ENCODE measurements around the gene PNPO.
"Not testable (repeated sequence)": the region's sequence is repeated elsewhere in the genome, so short reads cannot be mapped to it uniquely, and the experiment has no call there.

The PNPO gene

DNA sequence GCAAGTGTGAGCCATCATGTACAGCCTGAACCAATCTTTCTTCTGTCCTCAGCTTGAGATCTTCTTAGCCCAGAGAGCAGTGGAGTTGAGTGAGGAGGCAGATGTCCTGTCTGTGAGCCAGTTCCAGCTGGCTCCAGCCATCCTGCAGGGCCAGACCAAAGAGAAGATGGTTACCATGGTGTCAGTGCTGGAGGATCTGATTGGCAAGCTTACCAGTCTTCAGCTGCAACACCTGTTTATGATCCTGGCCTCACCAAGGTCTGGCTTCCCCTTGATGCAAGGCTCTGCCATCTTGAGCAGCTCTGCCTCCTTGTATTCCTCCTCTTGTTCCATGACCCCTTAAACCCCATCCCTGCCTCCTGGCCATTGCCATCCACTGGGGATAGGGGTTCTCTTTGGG lies 39.2 kb downstream of the PNPO start:
- no peak for DNase-seq

DNA sequence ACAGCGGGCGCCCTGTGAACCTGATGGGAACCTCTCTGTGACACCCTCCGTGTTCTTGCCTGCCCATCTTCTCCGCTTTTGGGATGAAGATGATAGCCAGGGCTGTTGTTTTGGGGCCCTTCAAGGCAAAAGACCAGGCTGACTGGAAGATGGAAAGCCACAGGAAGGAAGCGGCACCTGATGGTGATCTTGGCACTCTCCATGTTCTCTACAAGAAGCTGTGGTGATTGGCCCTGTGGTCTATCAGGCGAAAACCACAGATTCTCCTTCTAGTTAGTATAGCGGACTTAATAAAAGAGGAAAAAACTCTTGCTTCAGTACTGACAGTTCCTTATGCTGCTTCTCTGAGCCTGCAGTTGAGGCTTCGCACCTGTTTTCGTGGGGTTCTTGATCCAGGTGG lies 40.1 kb downstream of the PNPO start:
- DNase-seq = no peak

- DNase-seq = no peak
Observed at GRCh38 chr17:47982091-47982617, 40.8 kb downstream of the PNPO start.

DNA sequence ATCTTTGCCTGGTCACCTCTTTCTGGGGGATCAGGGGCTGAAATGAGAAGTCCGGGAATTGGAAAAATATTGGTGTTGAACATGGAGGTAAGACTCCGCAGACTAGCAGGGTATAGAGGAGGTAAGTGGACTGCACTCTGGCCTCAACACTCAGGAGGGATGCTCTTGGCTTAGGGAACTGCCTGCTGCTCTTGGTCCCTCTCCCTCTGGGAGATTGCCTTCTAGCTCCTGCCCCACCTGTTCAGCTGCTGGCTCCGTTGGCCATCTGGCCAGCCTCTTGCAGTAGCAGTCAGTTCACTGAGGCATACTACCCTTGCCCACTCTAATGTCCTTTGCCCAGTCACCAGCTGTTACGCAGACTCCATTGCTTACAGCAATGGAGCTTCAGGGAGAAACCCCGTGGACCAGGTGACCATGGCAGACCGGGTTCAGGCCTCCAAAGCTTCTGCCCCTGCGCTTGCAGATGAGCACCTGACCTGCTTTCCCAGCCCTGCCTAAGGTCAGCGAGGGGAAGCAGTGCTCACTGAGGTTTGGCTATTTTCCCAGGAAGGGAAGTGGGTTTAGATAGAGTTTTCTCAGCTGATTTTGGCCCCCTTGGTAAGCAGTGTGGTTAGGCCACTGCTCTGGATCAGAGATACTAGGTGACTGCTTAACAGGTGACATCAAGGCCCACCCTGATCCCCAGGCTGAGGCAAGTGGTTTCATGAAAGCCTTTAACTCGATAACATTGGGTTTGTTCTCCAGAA lies 41.4 kb downstream of the PNPO start:
- no peak for DNase-seq

GRCh38 chr17:47983492-47984223 lies 42.3 kb downstream of the PNPO start:
- no peak for DNase-seq

DNA sequence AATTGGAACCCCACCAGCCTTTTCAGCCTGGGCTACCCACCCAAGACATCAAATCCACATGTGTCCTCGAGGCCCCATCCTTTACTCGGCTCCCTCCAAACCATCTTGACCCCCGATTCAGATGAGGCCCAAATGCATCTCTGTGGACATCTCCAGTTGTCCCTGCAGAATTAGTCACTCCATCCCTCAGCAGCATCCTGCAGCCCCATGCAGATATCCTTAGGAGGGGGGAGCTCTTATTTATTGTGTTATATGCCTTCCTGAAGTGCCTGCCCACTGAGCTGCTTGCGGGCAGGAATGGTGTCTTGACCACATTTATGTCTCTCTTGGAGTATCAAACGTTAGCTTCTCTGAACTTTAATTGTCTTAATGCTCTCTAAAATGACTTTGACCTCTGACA lies 45.1 kb downstream of the PNPO start:
- no peak for DNase-seq

DNA sequence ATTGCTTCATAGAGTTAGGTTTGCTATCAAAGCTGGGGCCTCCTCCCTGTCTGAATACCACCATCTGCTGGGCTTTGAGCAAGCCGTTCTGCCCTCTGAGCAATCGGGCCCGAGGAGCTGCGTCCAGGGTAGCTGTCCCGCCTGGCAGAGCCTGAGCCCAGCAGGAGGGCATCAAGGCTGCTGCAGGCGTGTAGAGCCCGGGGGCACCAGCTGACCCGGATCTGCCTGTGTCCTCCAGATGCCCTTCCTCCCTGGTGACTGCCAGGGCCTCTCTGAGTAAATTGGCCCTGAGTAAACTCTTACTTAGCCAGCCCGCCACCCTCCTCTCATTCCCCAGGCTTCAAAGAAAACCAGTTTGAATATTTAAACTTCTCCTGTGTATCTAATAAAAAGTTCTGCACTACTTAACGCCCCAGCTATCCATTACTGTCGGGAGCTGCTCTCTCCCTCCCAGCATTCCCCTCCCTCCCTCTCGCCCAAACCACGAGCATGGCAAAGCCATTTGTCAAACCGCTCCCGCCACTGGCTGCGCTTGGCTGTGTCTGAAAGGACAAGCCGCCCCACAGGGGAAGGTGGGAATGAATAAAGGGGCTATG lies 46.0 kb downstream of the PNPO start:
- no peak for DNase-seq

GRCh38 chr17:47988445-47988844 lies 47.1 kb downstream of the PNPO start:
- not testable (repeated sequence) for DNase-seq

DNA sequence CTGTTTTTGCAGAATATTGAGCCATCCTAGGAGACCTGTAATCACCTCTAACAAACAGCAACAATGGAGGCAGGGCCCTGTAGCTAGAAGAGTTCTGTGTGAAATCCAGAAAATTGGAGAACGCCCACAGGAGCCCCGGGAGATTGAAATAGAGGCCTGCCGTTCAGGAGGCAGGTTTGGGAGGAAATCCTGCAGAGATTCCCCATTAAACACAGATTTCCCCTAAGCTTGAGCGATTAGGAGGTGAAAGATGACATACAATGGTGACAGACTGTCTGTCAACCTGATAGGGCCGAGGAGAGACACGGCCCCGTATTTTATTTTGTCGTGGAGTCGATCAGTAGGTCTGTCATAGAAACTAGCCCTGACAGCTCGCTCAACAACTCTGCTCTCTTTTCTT lies 47.8 kb downstream of the PNPO start:
- no peak for DNase-seq

- DNase-seq = no peak
Observed at GRCh38 chr17:47989700-47990099, 48.3 kb downstream of the PNPO start.

DNA sequence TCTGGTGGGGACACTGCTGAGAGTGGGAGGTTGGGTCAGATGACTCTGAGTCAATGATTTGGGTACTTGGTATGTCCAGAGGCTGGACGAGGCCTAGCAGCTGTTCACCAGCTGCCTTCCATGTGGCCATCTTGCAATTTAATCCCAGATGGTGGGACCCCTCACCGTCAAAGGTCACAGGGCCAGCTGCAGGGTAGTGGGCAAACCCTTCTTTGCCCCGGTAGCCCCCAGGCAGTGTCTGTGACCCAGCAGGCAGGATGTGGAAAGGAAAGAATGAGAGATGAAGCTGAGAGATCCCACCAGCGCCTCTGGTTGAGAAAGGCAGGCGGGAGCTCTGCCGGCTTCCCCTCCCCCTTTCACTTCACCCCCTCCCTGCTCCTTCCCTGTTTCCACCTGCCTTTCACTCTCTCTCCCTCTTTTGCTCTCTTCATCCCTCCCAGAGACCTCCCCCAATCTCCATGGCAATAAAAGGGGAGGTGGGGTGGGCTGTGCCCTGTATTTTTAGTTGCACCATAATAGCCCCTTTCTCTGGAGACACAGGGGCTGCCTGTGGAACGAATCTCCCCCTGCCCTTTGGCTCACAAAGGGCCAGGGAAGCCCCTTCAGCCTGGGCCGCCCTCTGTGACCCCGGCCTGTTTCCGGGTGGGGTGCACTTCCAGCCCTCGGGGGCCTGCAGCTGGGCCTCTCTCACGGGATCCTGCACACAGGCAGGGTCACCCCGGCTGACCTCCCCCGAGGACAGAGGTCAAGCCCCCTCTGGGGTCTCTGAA lies 49.8 kb downstream of the PNPO start:
- DNase-seq = no peak

GRCh38 chr17:47992216-47992615 lies 50.8 kb downstream of the PNPO start:
- no peak for DNase-seq

GRCh38 chr17:47993031-47993564 lies 51.7 kb downstream of the PNPO start:
- DNase-seq = no peak

GRCh38 chr17:47993964-47994363 lies 52.6 kb downstream of the PNPO start:
- DNase-seq = no peak

GRCh38 chr17:47994724-47995123 lies 53.4 kb downstream of the PNPO start:
- no peak for DNase-seq

- no peak for DNase-seq
Observed at GRCh38 chr17:47995241-47995935, 54.0 kb downstream of the PNPO start.

- DNase-seq = no peak
Observed at GRCh38 chr17:47996201-47996600, 54.8 kb downstream of the PNPO start.

GRCh38 chr17:47997586-47997985 lies 56.2 kb downstream of the PNPO start:
- no peak for DNase-seq

GRCh38 chr17:47998044-47998443 lies 56.7 kb downstream of the PNPO start:
- DNase-seq = no peak
